ENCODE results near the gene B3GAT2. TPM values are rescaled to one million over a fixed set of nuclear protein-coding genes. Genes with fewer than 3 reads are reported as not detected.

Gene B3GAT2
- total RNA-seq, 4 donors from 2014 or later, result not detected

- H3K27ac ChIP-seq, result no peak overlapping the region
- H3K36me3 ChIP-seq, result no peaks in the 10 kb centered on the region
- in situ Hi-C loops (cut with MboI; ENCODE audit: low sequenced_read_pairs in 4 of 4), result no loop called here
- DNase-seq, result no peak
- H3K4me3 ChIP-seq, result no peak overlapping the region
- TF ChIP-seq POLR2A (IDR thresholded peaks at IDR 0.05) (no peak), CTCF (IDR thresholded peaks at IDR 0.05 in 4 of 5, conservative IDR thresholded peaks at IDR 0.05 in 1 of 5) (no peak)
- intact Hi-C loops (cut with DNase I; ENCODE audit: low total_unique reads), result no loop called here
- H3K27me3 ChIP-seq, result peaks cover 0 to 3% (median 0%) of the 10 kb centered on the region in 3 donors
- H3K4me1 ChIP-seq, result no peaks in the 10 kb centered on the region
- no peak for ATAC-seq
- peaks cover 0 to 12% (median 0%) of the 10 kb centered on the region in 3 donors for H3K9me3 ChIP-seq
These were observed 82.5 kb downstream of the B3GAT2 start for GRCh38 chr6:70874181-70874913.

DNA sequence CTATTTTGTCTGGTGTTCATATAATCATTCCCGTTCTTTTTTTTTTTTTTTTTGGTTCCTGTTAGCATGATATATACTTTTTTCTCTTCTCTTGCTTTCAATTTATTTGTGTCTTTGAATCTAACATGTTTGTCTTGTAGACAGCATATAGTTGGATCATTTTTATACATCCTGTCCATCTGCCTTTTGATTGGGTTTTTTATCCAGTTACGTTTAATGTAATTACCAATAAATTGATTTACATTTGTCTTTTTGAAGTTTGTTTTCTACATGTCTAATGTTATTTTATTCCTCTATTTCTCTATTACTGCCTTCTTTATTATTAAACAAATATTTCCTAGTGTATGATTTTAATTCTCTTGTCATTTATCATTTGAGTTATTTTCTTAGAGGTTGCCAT, 84.4 kb downstream of the B3GAT2 start:
- Histone ChIP-seq H3K27me3 (peaks cover 0 to 3% (median 0%) of the 10 kb centered on the region in 3 donors), H3K4me1 (no peaks in the 10 kb centered on the region), H3K9me3 (peaks cover 0 to 12% (median 0%) of the 10 kb centered on the region in 3 donors), H3K4me3 (no peak overlapping the region), H3K27ac (no peak overlapping the region), H3K36me3 (no peaks in the 10 kb centered on the region)
- intact Hi-C loops (cut with DNase I; ENCODE audit: low total_unique reads), result no loop called here
- TF ChIP-seq CTCF (IDR thresholded peaks at IDR 0.05 in 4 of 5, conservative IDR thresholded peaks at IDR 0.05 in 1 of 5) (no peak), POLR2A (IDR thresholded peaks at IDR 0.05) (no peak)
- no peak for DNase-seq
- in situ Hi-C loops (cut with MboI; ENCODE audit: low sequenced_read_pairs in 4 of 4), result no loop called here
- ATAC-seq, result no peak

DNA sequence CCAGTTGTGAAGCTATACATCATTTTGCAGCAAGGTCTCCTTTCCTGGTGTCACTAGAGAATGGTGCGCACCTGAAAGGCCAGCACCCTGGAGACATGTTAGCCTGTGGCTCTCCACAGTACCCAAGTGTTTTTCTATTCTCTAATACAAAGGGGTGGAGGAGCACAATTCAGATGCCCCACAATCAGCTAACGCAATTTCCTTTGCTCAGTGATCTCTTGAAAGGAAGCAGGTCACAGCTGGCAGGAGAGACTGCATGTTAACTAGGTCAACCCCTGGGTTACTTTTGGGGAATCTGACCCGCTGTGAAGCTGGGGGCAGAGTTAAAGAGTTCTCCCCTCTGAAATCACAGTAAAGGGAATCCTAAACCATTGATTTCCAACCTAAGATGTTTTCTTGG, 92.5 kb downstream of the B3GAT2 start:
- TF ChIP-seq POLR2A (IDR thresholded peaks at IDR 0.05) (no peak), CTCF (IDR thresholded peaks at IDR 0.05 in 4 of 5, conservative IDR thresholded peaks at IDR 0.05 in 1 of 5) (no peak)
- ATAC-seq, result no peak
- no peaks in the 10 kb centered on the region for H3K4me1 ChIP-seq
- in situ Hi-C loops (cut with MboI; ENCODE audit: low sequenced_read_pairs in 4 of 4), result no loop called here
- H3K27ac ChIP-seq, result no peak overlapping the region
- no peaks in the 10 kb centered on the region for H3K27me3 ChIP-seq
- intact Hi-C loops (cut with DNase I; ENCODE audit: low total_unique reads), result no loop called here
- no peaks in the 10 kb centered on the region for H3K36me3 ChIP-seq
- no peak overlapping the region for H3K4me3 ChIP-seq
- no peaks in the 10 kb centered on the region for H3K9me3 ChIP-seq
- no peak for DNase-seq

DNA sequence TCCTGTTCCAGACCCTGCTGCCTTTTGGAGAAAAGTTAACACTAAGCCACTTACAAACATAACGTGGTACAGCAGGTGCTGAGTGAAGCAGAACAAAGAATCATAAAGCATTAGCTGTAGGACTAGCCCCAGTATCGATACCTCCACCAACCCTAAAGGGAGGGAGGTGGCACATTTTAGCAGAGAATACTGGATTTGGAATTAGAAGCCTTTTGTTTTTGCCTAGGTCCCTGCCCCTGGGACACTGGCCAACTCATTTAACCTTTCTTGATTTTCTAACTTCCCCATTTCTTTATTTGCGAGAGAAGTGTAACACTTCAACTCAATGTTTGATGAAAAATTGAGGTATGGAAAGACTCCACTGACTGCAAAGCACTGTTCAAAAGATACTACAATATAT, 93.5 kb downstream of the B3GAT2 start:
- ATAC-seq (no peak), DNase-seq (no peak)
- in situ Hi-C loops (cut with MboI; ENCODE audit: low sequenced_read_pairs in 4 of 4) (no loop called here), intact Hi-C loops (cut with DNase I; ENCODE audit: low total_unique reads) (no loop called here)
- no peaks in the 10 kb centered on the region for H3K9me3 ChIP-seq
- H3K27ac ChIP-seq, result no peak overlapping the region
- TF ChIP-seq CTCF (IDR thresholded peaks at IDR 0.05 in 4 of 5, conservative IDR thresholded peaks at IDR 0.05 in 1 of 5) (no peak), POLR2A (IDR thresholded peaks at IDR 0.05) (no peak)
- no peaks in the 10 kb centered on the region for H3K36me3 ChIP-seq
- H3K27me3 ChIP-seq, result no peaks in the 10 kb centered on the region
- no peak overlapping the region for H3K4me3 ChIP-seq
- H3K4me1 ChIP-seq, result no peaks in the 10 kb centered on the region

DNA sequence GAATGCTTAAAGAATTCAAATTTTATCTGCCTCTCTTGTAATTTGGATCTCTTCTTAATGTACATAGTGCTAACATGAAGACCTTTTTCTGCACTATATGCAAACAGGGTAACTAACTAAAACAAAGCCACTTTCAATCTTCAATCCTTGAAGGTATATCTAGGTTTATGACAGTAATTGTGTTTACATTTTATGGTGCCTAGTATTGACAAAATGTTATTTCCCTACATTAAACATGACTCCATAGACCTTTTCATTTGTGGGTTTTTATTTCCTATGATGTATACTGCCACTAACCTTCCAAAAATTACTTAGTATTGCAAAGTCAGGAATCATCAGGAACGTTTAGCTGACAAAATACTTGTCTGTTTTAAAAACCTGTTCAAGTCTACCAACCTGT, 95.9 kb downstream of the B3GAT2 start:
- H3K27me3 ChIP-seq, result no peaks in the 10 kb centered on the region
- no peaks in the 10 kb centered on the region for H3K9me3 ChIP-seq
- H3K36me3 ChIP-seq, result no peaks in the 10 kb centered on the region
- TF ChIP-seq POLR2A (IDR thresholded peaks at IDR 0.05) (no peak), CTCF (IDR thresholded peaks at IDR 0.05 in 4 of 5, conservative IDR thresholded peaks at IDR 0.05 in 1 of 5) (no peak)
- ATAC-seq (no peak), DNase-seq (no peak)
- no peak overlapping the region for H3K27ac ChIP-seq
- intact Hi-C loops (cut with DNase I; ENCODE audit: low total_unique reads) (no loop called here), in situ Hi-C loops (cut with MboI; ENCODE audit: low sequenced_read_pairs in 4 of 4) (no loop called here)
- H3K4me1 ChIP-seq, result no peaks in the 10 kb centered on the region
- no peak overlapping the region for H3K4me3 ChIP-seq
